Measurements from ENCODE around the gene PCSK4.

PCSK4 gene

DNA sequence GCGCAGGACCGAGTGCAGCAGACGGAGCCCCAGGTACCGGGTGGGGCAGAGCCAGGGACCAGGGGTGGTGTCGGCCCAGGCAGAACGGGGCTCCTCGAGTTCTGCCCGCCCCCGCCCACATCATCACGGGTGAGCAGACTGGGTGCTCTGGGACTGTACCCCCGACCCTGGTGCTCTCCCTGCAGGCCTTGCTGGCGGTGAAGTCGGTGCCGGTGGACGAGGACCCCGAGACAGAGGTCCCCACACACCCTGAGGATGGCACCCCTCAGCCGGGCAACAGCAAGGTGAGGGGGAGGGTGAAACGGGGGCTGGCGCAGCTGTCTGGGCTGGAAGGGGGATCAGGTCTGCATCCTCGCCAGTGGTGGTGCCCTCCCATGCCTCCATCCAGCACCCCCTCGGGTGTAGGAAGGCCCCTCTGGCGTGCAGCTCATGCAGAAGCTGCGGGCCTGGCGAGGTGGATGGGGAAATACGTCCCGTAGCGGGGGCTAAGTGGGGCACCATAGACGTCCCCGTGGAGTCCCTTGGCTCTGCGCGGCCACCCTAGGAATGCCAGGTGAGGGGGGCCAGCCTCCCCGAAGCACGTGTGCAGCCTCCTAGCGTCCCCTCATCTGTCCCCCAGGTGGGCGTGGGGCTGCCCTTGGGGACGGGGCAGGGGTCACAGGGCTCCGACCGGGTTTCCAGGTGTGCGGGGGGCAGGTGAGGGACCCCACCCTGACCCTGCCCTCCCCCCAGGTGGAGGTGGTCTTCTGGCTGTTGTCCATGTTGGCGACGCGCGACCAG, 33.8 kb downstream of the PCSK4 start:
- no peak for DNase-seq (ENCODE audit: low read depth)
- in situ Hi-C loops (cut with HindIII; ENCODE audit: low sequenced_read_pairs) = no loop called here

DNA sequence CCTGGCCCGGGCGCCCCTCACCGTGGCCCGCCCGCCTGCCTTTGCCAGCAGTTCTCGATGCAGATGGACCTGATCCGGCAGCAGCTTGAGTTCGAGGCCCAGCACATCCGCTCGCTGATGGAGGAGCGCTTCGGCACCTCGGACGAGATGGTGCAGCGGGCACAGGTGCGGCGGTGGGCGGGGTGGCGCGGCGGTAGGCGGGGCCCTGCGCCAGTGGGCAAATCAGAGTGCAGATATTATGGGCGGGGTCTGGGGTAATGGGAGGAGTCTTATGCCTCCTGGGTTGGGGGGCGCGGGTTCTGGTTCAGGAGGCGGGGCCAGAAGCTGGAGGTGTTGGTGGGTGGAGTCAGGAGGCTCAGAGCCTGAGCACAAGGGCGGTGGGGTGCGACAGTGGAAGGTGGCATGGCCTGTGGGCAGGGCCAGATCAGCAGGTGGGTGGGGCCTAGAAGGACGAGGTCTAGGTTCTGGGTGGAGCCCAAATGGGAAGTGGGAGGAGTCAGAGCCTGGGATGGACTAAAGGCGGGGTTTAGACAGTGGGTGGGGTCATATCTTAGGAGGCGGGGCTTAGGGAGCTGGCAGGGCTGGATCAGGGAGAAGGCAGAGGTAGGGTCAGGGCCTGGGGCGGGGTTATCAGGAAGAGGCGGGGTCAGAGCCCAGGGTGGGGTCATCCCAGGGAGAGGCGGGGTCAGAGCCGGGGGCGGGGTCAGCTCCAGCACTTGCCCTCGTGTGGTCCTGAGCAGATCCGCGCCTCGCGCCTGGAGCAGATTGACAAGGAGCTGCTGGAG, 34.6 kb downstream of the PCSK4 start:
- no peak overlapping the region for H3K4me3 ChIP-seq (ENCODE audit: low read depth, low read length)
- in situ Hi-C loops (cut with HindIII; ENCODE audit: low sequenced_read_pairs) = no loop called here
- TF ChIP-seq, protein P1, sequence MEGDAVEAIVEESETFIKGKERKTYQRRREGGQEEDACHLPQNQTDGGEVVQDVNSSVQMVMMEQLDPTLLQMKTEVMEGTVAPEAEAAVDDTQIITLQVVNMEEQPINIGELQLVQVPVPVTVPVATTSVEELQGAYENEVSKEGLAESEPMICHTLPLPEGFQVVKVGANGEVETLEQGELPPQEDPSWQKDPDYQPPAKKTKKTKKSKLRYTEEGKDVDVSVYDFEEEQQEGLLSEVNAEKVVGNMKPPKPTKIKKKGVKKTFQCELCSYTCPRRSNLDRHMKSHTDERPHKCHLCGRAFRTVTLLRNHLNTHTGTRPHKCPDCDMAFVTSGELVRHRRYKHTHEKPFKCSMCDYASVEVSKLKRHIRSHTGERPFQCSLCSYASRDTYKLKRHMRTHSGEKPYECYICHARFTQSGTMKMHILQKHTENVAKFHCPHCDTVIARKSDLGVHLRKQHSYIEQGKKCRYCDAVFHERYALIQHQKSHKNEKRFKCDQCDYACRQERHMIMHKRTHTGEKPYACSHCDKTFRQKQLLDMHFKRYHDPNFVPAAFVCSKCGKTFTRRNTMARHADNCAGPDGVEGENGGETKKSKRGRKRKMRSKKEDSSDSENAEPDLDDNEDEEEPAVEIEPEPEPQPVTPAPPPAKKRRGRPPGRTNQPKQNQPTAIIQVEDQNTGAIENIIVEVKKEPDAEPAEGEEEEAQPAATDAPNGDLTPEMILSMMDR (IDR thresholded peaks at IDR 0.05; ENCODE audit: low read depth, low read length, missing control alignments) = no peak
- DNase-seq (ENCODE audit: low read depth) = no peak

More for the DNA sequence above, 33.8 kb downstream of the PCSK4 start:
- TF ChIP-seq, protein P1 (IDR thresholded peaks at IDR 0.05; ENCODE audit: low read depth, low read length, missing control alignments) = no peak
- H3K4me3 ChIP-seq (ENCODE audit: low read depth, low read length) = no peak overlapping the region

DNA sequence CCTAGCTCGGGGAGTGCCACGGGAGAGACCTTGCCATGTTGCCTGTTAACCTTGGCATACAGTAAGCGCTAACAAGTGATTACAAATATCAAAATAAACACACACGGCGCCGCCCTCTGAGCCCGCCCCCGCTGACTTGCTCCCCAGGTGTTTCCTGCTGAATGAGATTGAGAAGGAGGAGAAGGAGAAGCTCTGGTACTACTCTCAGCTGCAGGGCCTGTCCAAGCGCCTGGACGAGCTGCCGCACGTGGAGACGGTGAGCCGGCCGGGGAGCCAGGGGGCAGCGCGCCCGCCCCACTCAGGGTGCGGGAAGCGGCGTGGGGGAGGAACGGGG, 35.2 kb downstream of the PCSK4 start:
- no peak overlapping the region for H3K4me3 ChIP-seq (ENCODE audit: low read depth, low read length)
- TF ChIP-seq, protein P1 (IDR thresholded peaks at IDR 0.05; ENCODE audit: low read depth, low read length, missing control alignments) = no peak
- in situ Hi-C loops (cut with HindIII; ENCODE audit: low sequenced_read_pairs) = no loop called here
- no peak for DNase-seq (ENCODE audit: low read depth)

DNA sequence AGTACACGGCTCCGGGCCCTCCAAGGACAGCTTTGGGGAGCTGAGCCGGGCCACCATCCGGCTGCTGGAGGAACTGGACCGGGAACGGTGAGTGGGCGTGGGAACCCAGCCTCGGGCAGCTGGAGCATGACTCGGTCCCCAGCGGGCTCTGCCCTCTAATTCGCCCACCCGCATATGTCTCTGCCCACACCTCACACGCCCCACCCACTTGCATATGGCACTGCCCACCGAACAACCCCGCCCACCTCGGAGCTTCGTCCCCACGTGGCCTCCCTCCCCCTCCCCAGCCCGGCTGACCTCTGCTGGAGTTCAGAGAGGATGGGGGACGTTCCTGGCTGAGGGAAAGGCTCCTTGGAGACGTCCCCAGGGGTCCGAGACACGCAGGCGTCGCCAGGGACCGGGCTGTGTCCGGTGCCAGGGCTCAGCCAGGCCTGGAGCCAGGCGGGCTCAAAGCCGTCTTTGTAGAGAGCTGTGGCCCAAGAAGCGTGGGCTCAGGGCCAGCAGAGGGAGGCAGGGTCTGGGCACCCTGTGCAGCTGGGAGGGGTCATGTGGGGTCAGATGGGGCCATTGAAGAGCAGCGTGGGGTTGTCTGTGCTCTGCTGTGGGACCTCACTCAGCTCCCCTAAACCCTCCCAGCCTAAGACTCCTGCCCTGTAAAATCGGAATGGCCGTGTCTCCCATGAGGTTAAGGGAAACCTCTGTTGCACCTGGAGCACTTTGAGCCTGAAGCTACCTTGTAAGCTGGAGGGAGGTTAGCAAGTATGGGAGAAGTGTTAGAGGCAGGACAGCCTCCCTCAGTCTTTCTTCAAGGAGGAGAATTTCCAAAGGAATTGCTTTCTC, 36.4 kb downstream of the PCSK4 start:
- in situ Hi-C loops (cut with HindIII; ENCODE audit: low sequenced_read_pairs) = no loop called here
- TF ChIP-seq, protein P1 (IDR thresholded peaks at IDR 0.05; ENCODE audit: low read depth, low read length, missing control alignments) = peak; percentile 21
- DNase-seq (ENCODE audit: low read depth) = no peak
- H3K4me3 ChIP-seq (ENCODE audit: low read depth, low read length) = no peak overlapping the region

DNA sequence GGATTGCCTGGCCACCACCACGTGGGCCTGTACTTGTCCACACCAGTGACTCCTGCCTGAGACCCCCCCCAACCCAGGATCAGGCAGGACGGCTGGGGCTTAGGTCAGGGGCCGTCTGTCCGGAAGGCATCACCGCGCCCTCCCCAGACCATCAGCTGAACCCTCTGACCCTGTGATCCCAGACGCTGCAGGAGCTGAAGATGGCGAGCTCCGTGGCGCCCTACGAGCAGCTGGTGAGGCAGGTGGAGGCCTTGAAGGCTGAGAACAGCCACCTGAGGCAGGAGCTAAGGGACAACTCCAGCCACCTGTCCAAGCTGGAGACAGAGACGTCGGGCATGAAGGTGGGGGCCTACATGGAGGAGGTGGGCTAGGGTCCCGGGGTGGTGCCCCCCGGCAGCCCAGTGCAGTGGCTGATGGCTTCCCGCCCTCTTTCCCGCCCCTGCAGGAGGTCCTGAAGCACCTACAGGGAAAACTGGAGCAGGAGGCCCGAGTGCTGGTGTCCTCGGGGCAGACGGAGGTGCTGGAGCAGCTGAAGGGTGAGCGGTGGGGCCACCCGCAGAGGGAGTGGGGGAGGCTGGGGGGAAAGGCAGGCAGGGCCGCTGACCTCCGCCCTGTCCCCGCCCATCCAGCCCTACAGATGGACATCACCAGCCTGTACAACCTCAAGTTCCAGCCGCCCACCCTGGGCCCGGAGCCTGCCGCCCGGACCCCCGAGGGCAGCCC, 37.2 kb downstream of the PCSK4 start:
- in situ Hi-C loops (cut with HindIII; ENCODE audit: low sequenced_read_pairs) = no loop called here
- TF ChIP-seq, protein P1 (IDR thresholded peaks at IDR 0.05; ENCODE audit: low read depth, low read length, missing control alignments) = no peak
- H3K4me3 ChIP-seq (ENCODE audit: low read depth, low read length) = no peak overlapping the region
- DNase-seq (ENCODE audit: low read depth) = no peak
